Stimulated activated CD4-positive, alpha-beta T cell treated with anti-CD3 and anti-CD28 coated beads, Interleukin-2, amount 100 ng/mL, for 4 hours (primary cell): ENCODE results near the gene DUSP3.

ENCODE experiments used
- DNase-seq: peaks from one replicate; pipeline ENCODE4 v3.0.0-alpha.2; 2020; ENCODE audit warnings: low read depth

Gene DUSP3

GRCh38 chr17:43768382-43768781 is 10.4 kb downstream of the DUSP3 start:
- no peak for DNase-seq

GRCh38 chr17:43767713-43768059 is 11.1 kb downstream of the DUSP3 start:
- DNase-seq: no peak

- DNase-seq: no peak
Measured at GRCh38 chr17:43767053-43767712, 11.6 kb downstream of the DUSP3 start.

GRCh38 chr17:43766413-43767052 is 12.2 kb downstream of the DUSP3 start:
- DNase-seq: peak; percentile 23

GRCh38 chr17:43760254-43760852 is 18.4 kb downstream of the DUSP3 start:
- DNase-seq: peak; percentile 78

- DNase-seq: no peak
Measured at GRCh38 chr17:43759836-43760235, 18.9 kb downstream of the DUSP3 start.

GRCh38 chr17:43758497-43759174 is 20.1 kb downstream of the DUSP3 start, which contains the start of gene SOST:
Gene SOST (minus strand): TSS chr17:43758791. CDS start chr17:43758741, 50 bp downstream.
- no peak for DNase-seq

GRCh38 chr17:43758086-43758485 is 20.7 kb downstream of the DUSP3 start:
- DNase-seq: no peak

- DNase-seq: no peak
Measured at GRCh38 chr17:43757171-43757660, 21.6 kb downstream of the DUSP3 start.

GRCh38 chr17:43756201-43756600 is 22.6 kb downstream of the DUSP3 start:
- DNase-seq: no peak

- no peak for DNase-seq
Measured at GRCh38 chr17:43755389-43755875, 23.3 kb downstream of the DUSP3 start.

GRCh38 chr17:43754947-43755346 is 23.8 kb downstream of the DUSP3 start:
- no peak for DNase-seq

- DNase-seq: no peak
Measured at GRCh38 chr17:43753493-43754129, 25.2 kb downstream of the DUSP3 start.

- no peak for DNase-seq
Measured at GRCh38 chr17:43750153-43750552, 28.6 kb downstream of the DUSP3 start.

- DNase-seq: no peak
Measured at GRCh38 chr17:43745541-43745940, 33.2 kb downstream of the DUSP3 start.

- no peak for DNase-seq
Measured at GRCh38 chr17:43741636-43742035, 37.1 kb downstream of the DUSP3 start.

- no peak for DNase-seq
Measured at GRCh38 chr17:43740541-43740940, 38.2 kb downstream of the DUSP3 start.

- DNase-seq: no peak
Measured at GRCh38 chr17:43737722-43738121, 41.1 kb downstream of the DUSP3 start.

GRCh38 chr17:43736389-43736788 is 42.4 kb downstream of the DUSP3 start:
- DNase-seq: no peak

GRCh38 chr17:43734376-43734775 is 44.4 kb downstream of the DUSP3 start:
- DNase-seq: no peak

- DNase-seq: no peak
Measured at GRCh38 chr17:43733956-43734355, 44.8 kb downstream of the DUSP3 start.

GRCh38 chr17:43732958-43733357 is 45.8 kb downstream of the DUSP3 start:
- no peak for DNase-seq
